Stimulated activated CD4-positive, alpha-beta T cell treated with anti-CD3 and anti-CD28 coated beads, Interleukin-4, amount 100 ng/mL, for 4 hours (primary cell): Measurements from ENCODE around the gene SMIM24.
"Not testable (repeated sequence)": the region's sequence is repeated elsewhere in the genome, so short reads cannot be mapped to it uniquely, and the experiment has no call there.

Experiments
- DNase-seq, 2 experiments: peaks; one replicate each; pipeline ENCODE4 v3.0.0-alpha.2; 2020

Gene SMIM24

DNA sequence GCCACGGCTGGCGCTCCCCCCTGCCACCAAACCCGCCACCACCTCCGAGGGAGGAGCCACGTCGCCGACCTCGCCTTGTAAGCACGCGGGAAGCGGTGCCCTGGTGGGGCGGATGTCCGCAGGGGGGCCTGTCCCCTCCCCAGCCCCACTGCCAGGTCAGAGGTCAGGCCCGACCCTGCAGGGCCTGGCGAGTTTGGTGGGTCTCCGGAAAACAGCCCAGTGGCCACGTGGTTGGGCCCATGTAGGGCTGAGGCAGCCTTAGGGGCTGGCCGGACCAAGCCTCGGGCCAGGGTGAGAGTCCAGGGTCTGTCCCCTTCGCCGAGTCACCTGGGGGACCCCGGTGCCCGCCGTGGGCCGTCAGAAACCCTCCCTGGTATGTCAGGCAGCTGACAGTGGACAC lies 26.5 kb downstream of the SMIM24 start:
- DNase-seq, result no peak

DNA sequence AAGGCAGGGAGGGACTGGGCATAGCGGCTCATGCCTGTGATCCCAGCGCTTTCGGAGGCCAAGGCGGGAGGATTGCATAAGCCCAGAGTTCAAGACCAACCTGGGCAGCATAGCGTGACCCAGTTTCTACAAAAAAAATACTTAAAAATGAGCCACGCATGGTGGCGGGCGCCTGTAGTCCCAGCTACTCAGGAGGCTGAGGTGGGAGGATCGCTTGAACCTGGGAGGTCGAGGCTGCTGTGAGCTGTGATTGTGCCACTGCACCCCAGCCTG lies 27.4 kb downstream of the SMIM24 start:
- DNase-seq, result not testable (repeated sequence)

DNA sequence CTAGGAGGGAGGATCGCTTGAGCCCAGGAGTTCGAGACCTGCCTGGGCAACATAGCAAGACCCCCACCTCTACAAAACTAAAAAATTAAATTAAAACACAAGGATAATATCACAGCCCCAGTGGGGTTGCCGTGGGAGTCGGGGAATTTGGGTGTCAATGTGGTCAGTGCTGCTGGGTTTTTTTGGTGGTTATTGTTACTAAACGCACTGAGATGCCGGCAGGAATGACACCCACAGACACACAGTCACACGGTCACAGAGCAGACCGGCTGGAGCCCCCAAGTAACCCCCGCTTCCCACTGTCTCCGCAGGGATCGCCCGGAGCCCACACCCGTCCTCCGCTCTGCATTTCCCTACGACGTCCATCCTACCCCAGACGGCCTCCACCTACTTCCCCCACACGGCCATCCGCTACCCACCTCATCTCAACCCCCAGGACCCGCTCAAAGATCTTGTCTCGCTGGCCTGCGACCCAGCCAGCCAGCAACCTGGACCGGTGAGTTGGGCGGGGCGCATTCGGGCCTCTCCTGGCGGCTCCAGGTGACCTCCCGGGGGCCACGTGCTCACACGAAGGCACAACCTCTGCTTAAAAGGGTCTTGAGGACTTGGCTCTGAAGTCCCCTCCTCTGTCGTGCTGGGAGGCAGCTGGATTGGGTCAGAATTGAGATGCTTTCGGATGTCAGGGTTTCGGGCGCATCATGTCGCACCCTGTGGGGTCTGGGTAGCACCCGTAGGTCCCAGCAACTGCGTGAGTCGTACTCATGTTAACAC lies 28.0 kb downstream of the SMIM24 start:
- DNase-seq, result no peak

DNA sequence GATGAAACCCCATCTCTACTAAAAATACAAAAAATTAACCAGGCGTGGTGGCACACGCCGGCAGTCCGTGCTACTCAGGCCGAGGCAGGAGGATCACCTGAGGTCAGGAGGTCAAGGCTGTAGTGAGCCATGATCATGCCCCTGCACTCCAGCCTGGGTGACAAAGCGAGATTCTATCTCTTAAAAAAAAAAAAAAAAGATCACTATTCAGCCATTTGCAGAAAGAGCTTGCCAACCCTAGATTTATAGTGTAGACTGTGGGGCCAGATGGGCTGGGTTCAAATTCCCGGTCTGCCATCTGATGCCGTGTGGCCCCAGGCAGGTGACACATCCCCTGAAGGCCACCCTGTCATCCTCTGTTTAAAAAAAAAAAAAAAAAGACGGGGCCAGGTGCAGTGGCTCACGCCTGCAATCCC lies 28.9 kb downstream of the SMIM24 start:
- DNase-seq, result no peak

DNA sequence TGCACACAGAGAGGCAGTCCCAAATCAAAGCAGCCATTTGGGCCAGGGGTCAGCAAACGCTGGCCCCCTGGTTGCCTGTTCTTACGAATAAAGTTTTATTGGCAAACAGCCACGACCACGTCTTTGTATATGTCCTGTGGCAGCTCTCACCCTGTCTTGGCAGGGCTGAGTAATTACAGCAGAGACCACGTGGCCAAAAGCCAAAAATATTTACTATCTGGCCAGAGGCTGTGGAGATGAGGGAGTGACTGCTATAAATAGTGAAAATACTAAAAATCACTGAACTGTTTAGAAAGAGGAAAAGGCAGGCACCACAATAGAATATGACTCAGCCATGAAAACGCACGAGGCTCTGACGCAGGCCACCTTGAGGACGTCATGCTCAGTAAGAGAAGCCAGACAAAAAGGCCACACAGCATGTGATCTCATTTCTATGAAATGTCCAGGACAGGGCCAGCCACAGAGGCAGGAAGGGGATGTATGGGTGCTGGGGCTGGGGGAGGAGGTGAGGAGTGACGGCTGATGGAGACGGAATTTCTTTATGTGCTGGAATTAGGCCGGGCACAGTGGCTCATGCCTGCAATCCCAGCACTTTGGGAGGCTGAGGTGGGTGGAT lies 29.4 kb downstream of the SMIM24 start:
- DNase-seq, result no peak

DNA sequence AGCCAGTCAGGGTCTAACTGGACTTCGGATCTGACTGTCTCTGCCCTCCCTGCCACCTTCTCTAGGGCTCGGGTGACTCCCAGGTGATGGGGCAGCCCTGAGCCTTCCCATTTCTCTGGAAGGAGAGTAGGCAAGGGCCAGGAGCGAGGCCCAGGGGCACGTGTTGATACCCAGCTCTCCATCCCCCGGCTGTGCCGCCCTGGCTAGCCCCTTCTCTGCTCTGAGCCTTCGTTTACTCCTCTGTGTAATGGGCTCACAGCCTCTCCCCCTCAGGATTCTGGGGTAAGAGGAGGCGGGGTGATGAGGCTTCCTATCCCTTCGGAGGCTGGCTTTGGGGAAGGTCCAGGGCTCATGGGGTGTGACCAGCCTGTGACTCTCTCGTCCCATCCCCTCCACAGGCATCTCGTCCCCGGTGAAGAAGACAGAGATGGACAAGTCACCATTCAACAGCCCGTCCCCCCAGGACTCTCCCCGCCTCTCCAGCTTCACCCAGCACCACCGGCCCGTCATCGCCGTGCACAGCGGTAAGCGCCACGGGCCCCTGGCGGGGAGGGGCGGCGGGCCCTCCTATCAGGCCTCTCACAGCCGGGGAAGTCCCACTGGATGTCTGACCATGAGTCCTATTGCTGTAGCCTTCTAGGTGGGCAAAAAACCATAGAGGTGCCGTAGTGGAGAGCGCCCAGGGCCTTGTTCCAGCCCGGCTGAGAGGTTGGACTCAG lies 31.6 kb downstream of the SMIM24 start:
- DNase-seq, result no peak

DNA sequence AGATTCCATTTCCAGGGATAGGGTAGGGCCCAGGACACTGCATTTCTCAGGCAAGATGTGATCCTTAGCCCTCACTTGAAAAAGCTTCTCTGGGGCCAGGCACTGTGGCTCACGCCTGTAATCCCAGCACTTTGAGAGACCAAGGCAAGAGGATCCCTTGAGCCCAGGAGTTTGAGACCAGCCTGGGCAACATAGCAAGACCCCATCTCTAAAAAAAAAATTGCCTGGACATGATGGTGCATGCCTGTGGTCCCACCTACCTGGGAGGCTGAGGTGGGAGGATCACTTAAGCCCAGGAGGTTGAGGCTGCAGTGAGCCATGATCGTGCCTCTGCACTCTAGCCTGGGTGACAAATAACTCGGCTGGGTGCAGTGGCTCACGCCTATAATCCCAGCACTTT lies 33.7 kb downstream of the SMIM24 start:
- not testable (repeated sequence) for DNase-seq

DNA sequence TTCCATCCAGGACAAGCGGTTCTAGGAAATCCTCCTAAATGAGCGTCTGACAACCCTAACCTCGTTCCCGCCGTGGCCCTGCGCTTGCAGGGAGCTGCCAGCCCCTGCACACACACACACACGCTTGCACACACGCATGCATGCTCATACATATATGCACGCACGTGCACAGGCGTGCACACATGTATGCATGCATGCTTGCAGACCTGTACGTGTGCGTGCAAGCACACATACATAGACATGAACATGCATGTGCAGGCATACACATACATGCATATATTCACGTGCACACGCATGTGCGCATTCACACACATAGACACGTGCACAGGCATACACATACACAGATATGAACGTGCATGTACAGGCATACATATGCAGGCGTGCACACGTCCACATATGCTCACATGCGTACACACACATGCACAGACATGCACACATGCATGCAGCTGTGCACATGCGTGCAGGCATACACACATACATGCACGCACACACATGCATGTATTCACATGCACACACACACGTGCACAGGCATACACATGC lies 35.6 kb downstream of the SMIM24 start:
- no peak for DNase-seq

DNA sequence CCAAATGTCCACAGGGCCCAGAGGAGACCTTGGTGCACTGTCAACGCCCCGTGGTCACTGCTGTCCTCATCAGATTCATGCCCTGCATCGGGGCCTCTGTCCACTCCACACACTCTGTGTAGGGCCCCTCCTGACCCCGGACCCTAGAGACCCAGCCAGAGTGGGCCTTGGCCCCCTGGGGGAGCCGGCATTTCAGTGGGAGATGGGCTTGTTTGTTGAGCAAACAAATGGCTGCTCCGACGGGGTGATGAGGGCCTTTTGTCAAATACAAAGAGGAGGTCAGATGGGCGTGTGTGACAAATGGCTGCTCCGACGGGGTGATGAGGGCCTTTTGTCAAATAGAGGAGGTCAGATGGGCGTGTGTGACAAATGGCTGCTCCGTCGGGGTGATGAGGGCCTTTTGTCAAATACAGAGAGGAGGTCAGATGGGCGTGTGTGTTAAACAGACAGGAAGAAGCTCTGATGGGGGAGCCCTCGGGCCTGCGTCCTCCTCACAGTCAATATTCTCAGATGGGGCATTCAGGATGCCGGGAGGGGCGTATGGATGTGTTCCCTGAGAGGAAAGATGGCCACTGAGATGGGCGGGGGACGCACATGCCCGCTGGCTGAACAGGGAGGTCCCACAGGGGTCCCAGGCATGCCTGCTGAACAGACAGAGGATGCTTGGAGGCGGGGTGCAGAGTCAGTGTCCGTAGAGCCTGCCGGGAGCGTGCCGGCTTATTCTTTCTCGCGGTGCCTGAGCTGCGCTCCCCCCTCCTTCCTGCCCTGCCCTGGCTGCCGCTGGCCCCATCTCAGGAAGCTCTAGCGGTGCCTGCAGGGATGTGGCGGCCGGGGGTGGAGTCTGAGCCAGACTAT lies 36.3 kb downstream of the SMIM24 start:
- DNase-seq, result no peak

DNA sequence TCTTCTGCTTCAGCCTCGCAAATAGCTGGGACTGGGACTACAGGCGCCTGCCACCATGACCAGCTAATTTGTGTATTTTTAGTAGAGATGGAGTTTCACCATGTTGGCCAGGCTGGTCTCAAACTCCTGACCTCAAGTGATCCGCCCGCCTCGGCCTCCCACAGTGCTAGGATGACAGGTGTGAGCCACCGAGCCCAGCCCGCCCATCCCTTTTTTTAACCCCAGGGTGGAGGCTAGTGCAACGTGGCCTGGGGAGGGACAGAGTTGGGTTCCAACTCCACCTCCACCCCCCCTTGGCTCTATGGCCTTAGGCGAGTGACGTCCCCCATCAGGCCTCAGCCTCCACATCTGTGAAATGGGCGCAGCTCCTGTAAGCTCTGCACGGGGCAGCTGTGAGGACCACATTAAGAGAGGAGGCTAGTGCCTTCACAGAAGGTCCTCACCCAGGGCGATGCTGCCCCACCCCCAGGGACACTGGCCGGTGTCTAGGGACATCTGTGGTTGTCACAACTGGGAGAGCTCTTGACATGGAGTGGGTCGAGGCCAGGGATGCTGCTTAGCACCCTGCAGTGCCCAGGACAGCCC lies 37.7 kb downstream of the SMIM24 start:
- DNase-seq, result no peak

DNA sequence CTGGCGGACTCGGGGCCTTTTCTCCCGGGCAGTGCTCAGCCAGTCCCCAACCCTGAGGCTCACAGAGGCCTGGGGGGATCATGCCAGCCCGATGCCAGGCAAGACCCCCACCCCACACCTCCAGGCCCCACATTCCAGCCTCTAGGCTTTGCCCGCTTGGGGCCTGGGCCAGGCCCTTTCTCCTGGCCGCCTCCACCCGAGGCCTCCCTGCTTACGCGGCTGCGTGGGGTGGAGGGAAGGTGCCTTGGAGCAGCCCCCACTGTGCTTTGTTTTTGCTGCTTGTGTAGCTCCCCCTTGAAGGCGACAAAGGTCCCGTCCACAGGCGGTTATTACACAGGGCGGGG lies 38.4 kb downstream of the SMIM24 start:
- DNase-seq, result no peak

DNA sequence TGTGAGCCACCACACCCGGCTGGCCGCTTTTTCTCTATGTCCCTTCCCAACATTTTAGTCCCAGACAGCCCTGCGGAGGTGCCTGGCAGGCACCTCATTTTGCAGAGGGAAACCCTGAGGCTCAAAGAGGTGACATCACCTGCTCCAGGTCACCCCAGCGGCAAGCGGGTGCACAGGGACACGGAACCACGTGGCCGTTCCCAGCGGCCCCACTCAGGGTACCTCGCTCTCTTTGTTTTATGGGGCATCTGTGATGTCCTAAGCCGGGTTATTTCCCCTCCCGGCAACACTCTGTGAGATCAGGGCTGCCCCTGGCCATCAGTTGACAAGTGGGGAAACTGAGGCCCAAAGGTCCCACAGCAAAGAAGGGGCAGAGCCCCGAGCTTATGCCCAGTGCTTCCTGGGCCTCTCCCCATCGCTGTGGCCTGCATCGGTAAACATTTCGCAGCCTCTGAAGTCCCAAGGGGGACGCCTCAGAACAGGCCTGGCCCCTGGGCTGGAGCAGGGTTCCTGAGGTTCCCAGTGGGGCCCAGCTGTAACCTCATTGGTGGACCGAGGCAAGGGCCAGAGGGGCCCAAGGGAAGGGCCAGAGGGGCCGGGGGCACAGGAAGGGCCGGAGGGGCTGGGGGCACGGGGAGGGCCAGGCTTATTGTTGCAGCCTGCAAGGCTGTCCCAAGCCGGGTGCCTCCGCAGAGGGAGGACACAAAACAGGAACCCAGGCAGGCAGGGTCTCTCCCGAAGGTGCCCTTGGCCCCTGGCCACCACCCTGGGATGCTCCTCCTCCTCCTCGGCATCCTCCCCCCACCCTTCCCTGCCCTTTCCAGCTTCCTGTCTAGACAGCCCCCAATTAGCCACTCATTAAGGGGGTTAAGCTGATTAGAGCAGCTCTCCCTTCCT lies 39.0 kb downstream of the SMIM24 start:
- DNase-seq, result no peak

DNA sequence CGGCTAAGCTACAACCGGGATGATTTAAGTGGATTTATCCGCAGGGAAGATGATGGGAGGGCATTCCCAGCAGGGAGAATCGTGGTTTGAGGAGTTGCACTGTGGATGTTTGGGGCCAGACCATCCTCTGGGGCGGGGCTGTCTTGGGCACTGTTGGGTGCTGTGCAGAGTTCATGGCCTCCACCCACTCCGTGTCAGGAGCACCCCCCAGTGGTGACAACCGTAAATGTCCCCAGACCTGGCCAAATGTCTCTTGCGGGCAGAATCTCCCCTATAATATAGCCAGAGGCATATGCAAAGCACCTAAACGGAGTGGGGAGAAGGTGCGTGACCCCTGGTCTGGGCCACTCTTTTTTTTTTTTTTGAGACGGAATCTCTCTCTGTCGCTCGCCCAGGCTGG lies 40.2 kb downstream of the SMIM24 start:
- DNase-seq, result peak; percentile 32 to 46

DNA sequence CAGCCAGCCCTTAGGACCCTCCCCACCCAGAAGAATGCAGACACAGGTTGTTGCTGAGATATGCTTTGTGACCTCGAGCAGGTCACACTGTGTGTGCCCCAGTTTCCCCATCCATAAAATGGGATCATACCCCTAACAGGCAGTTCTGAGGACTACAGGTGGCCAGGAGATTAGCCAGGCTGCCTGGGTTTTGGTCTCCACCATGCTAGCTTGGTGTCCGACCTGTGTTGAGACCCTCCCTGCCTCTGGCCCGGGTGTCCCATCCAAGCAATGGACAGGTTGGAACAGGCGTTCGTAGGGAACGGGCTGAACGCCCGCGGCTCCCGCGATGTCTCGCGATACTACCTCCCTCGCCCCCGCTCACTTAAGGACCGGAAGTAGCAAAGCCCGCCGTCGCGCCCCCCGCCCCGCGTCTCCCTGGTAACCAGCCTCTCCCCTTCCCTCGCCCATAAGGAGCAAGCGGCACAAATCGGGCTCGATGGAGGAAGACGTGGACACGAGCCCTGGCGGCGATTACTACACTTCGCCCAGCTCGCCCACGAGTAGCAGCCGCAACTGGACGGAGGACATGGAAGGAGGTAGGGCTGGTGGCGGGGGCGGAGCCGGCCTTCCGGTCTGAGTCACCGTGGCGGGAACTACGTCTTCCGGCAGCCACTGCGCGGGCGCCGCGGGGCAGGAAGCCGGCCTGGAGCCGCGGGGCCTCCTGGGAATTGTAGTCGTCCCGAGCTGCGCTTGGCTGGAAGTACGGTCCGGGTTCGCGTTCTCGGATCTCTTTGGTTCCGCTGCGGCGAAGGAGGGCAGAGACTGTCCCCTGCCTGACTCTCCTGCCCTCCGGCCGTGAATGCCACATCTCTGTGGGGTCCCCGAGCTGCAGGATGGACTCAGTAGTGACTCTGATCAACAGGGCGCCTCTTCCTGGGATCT lies 45.4 kb downstream of the SMIM24 start:
- peak; percentile 95 to 96 for DNase-seq

DNA sequence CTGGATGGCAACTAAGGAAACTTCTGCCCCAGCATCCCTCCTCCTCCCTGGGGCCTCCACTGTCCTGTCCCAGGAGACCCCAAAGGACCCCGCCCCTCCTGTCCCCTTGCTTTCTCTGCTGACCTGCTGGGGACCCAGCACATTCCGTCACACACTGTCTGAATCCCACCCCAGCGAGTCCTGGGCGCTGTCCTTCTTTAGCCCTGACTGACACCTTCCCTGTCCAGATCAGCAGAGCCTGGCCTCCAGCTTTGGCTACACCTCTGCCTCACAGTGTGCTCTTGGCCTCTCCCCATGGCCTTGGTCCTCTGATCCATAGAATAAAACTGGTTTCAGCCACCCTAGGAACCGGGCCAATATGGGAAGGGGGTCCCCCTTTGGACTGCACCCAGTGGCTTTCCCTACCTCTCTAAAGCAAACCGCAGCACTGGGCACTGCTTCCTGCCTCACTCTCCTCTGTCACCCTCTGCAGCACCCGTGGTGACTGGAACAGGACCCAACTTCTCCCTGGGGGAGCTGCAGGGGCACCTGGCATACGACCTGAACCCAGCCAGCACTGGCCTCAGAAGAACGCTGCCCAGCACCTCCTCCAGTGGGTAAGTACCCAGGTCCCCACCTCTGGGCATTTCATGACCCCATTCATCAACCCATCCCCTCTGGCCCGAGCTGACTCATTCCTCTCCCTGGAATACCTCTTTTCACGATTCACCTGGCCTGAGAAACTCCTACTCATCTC lies 46.4 kb downstream of the SMIM24 start:
- no peak for DNase-seq

DNA sequence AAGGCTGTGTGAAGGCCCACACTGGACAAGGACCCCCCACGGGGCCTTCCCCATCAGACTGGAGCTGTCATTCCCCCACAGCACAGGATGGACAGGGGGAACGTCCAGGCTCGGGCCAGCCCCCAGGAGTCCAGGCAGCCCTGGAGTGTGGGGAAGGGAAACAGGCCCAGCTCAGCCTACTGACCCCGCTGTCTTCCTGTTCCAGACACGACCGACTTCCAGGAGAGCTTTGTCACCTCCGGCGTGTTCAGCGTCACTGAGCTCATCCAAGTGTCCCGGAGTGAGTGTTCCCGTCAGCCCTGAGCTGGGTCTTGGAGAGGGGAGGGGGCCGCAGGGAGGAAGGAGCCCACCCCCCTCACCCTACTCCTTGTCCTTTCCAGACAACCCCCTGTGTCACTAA lies 47.0 kb downstream of the SMIM24 start:
- DNase-seq, result no peak

DNA sequence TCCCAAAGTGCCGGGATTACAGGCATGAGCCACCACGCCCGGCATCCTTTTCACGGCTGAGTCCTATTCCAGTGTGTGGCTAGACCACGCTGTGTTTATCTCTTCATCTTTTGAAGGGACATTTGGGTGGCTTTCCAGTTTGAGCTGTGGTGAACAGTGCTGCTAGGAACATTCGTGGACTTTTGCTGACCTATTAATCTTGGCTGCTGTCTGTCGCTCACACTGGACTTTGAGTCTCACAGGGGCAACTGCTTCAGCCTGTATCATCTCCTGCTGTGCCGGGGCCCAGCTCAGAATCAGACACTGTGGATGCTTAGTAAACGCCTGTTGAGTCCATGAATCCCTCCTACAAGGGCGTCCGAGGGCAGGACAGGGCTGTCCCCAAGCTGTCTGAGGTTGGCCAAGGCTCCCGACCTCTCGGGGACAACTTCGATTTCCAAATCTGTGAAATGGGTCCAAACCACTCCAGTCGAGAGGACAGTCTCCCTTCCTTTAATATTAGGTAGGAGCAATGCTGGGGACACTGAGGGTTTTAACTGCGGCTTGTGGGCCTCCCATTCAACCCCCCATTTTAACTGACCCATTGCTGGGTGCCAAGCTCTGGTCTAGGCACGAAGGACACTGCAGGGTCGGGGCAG lies 48.4 kb downstream of the SMIM24 start:
- no peak for DNase-seq

DNA sequence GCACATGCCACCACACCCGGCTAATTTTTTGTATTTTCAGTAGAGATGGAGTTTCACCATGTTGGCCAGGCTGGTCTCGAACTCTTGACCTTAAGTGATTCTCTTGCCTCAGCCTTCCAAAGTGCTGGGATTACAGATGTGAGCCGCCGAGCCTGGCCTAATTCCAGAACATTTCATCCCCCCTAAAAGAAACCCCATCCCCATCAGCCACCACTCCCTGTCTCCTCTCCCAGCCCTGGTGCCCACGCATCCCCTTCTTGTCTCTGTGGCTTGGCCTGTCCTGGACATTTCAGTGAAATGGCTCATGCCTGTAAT lies 50.0 kb downstream of the SMIM24 start:
- DNase-seq, result not testable (repeated sequence)

DNA sequence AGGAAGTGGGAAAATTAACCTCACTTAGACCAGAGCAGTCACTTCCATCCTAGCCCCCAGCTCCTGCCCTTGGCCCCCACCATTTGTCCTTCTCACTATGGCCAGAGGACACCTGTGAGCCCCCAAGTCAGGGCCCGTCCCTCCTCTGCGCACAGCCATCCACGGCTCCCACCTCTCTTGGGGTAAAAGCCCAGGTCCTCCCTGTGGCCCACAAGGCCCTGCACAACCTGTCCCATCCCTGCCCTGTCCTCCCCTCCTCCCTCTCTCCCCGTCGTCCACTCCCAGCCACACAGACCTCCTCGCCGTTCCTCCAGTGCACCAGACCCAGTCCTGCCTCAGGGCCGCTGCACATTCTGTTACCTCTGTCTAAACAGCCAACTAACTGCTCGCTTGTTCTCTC lies 53.9 kb downstream of the SMIM24 start:
- DNase-seq, result no peak
